K562 (cell line): ENCODE measurements around the gene TEX22. TPM values are rescaled to one million over a fixed set of nuclear protein-coding genes. Genes with fewer than 3 reads are reported as not detected.
"Not testable (repeated sequence)": the region's sequence is repeated elsewhere in the genome, so short reads cannot be mapped to it uniquely, and the experiment has no call there.

Experiments used
- ATAC-seq: fragments of 200-7000 bp; cut with Tn5 transposase; 3 replicates; pipeline ENCODE4 v1.9.1; 2020; ENCODE audit warnings: moderate library complexity
- BruUV-seq: library from RNA; stranded (reverse); fragments of 400-500 nt; replicated peaks from 2 replicates; lab custom pipeline; 2021; lab: Mats Ljungman, UMichigan
- CTCF ChIA-PET: fragments of 300-600 bp; formaldehyde crosslinking; extraction: SDS; loops from one replicate; lab custom pipeline; 2021; ENCODE audit warnings: low intra/inter-chr PET ratio; lab: Yijun Ruan, JAX
- POLR2A ChIA-PET: fragments of 300-600, 350-650 bp; sonication (Branson Sonifier 250); formaldehyde crosslinking; extraction: SDS; loops from one replicate; lab custom pipeline; 2021; ENCODE audit warnings: antibody characterized with exemption, inconsistent platforms; lab: Yijun Ruan, JAX
- DNase-seq, 4 experiments: peaks; one replicate each; pipeline versions ENCODE4 v3.0.0 to v3.0.0-alpha.2; 2011 to 2018; ENCODE audit warnings: low spot score in 3 of 4, mixed read lengths in 3 of 4; ENCODE audit errors: extremely low read depth in 1 of 4
- FAIRE-seq: peaks from 2 replicates; lab custom pipeline; 2011; peaks lifted over from hg19 to GRCh38; lab: Jason Lieb, UNC
- H2AFZ ChIP-seq: 2 replicates; pipeline ENCODE4 v1.6.0; 2011; ENCODE audit warnings: low read depth, low read length, control low read depth, inconsistent platforms
- H3K27ac ChIP-seq: fragments of 200-600 bp; 3 replicates; pipeline ENCODE4 v1.8.0; 2011; ENCODE audit warnings: low read depth, mild to moderate bottlenecking, control low read depth, inconsistent platforms, low read length, moderate library complexity, mixed read lengths; ENCODE audit errors: extremely low read depth
- H3K27me3 ChIP-seq, 2 experiments: fragments of 300-600 bp in 1 of 2; 2 replicates in 1 of 2; 3 replicates in 1 of 2; pipeline versions ENCODE4 v1.6.0 to v1.8.0; 2011; ENCODE audit warnings: inconsistent platforms in 2 of 2, low read length in 2 of 2, mild to moderate bottlenecking in 1 of 2, mixed read lengths in 1 of 2, moderate library complexity in 1 of 2; ENCODE audit not compliant: control insufficient read depth in 2 of 2, insufficient read depth in 2 of 2
- H3K36me3 ChIP-seq: fragments of 300-600 bp; 3 replicates; pipeline ENCODE4 v1.8.0; 2011; ENCODE audit warnings: mild to moderate bottlenecking, low read length, inconsistent platforms; ENCODE audit not compliant: control insufficient read depth, insufficient read depth
- H3K4me1 ChIP-seq, 2 experiments: fragments of 200-600 bp in 1 of 2; replicated peaks in 1 of 2; 2 replicates in 1 of 2; 3 replicates in 1 of 2; pipeline versions ENCODE4 v1.5.1 to v1.8.0; 2011; ENCODE audit warnings: inconsistent platforms in 2 of 2, low read length in 2 of 2, mild to moderate bottlenecking in 1 of 2, mixed read lengths in 1 of 2, moderate library complexity in 1 of 2; ENCODE audit not compliant: control insufficient read depth in 2 of 2, insufficient read depth in 2 of 2
- H3K4me2 ChIP-seq: 2 replicates; pipeline ENCODE4 v1.6.1; 2011; ENCODE audit warnings: low read length, control low read depth, inconsistent platforms, mixed read lengths; ENCODE audit not compliant: insufficient read depth
- H3K4me3 ChIP-seq: fragments of 200-600 bp; sonication (generic), shearing (Covaris generic); 2 replicates; pipeline ENCODE4 v1.5.1; 2016; ENCODE audit warnings: control low read depth, inconsistent platforms
- H3K79me2 ChIP-seq: fragments of 200-600 bp; 3 replicates; pipeline ENCODE4 v1.8.0; 2011; ENCODE audit warnings: low read length, inconsistent platforms; ENCODE audit not compliant: control insufficient read depth, insufficient read depth
- H3K9ac ChIP-seq, 2 experiments: 2 replicates each; pipeline versions ENCODE4 v1.6.0 to v1.6.1; 2011; ENCODE audit warnings: low read depth in 2 of 2, low read length in 2 of 2, control low read depth in 1 of 2, inconsistent platforms in 1 of 2, mild to moderate bottlenecking in 1 of 2, mixed read lengths in 1 of 2; ENCODE audit not compliant: insufficient read depth in 1 of 2
- H3K9me1 ChIP-seq: one replicate; pipeline ENCODE4 v1.6.0; 2011; ENCODE audit warnings: inconsistent platforms, mild to moderate bottlenecking, low read length, moderate library complexity; ENCODE audit not compliant: control insufficient read depth, insufficient read depth
- H3K9me3 ChIP-seq: replicated peaks from 2 replicates; pipeline ENCODE4 v1.5.1; 2011; ENCODE audit warnings: low read depth, low read length, inconsistent platforms; ENCODE audit not compliant: control insufficient read depth, insufficient read depth
- H4K20me1 ChIP-seq: replicated peaks from 2 replicates; pipeline ENCODE4 v1.6.1; 2011; ENCODE audit warnings: low read length, inconsistent platforms, mixed read lengths; ENCODE audit not compliant: control insufficient read depth, insufficient read depth
- CREB1 ChIP-seq, 2 experiments: sonication (generic) in 1 of 2; formaldehyde crosslinking in 1 of 2; IDR thresholded peaks; 2 replicates each; pipeline versions ENCODE4 v1.6.1 to v1.8.0; 2012 to 2022; ENCODE audit warnings: inconsistent platforms in 1 of 2, mild to moderate bottlenecking in 1 of 2, missing genetic modification reagents in 1 of 2, moderate library complexity in 1 of 2
- DIDO1 ChIP-seq: fragments of 450-650 bp; IDR thresholded peaks from 2 replicates; pipeline ENCODE4 v1.6.1; 2016; ENCODE audit warnings: low read depth, missing biosample characterization, missing genetic modification characterization
- GATAD2A ChIP-seq: fragments of 450-650 bp; IDR thresholded peaks from 2 replicates; pipeline ENCODE4 v1.6.1; 2017
- KHSRP ChIP-seq: fragments of 450-650 bp; IDR thresholded peaks from 2 replicates; pipeline ENCODE4 v1.6.1; 2017
- MYBL2 ChIP-seq, 2 experiments: fragments of 450-650 bp in 1 of 2; sonication (generic) in 1 of 2; formaldehyde crosslinking in 1 of 2; IDR thresholded peaks; 2 replicates each; pipeline versions ENCODE4 v1.6.1 to v1.8.1; 2017 to 2022; ENCODE audit warnings: borderline replicate concordance in 1 of 2, inconsistent platforms in 1 of 2, low read depth in 1 of 2, mild to moderate bottlenecking in 1 of 2, missing genetic modification reagents in 1 of 2, moderate library complexity in 1 of 2
- PCBP2 ChIP-seq: fragments of 200-400 bp; formaldehyde crosslinking; IDR thresholded peaks from 2 replicates; pipeline ENCODE4 v1.6.1; 2018; ENCODE audit warnings: low read length, low read depth, mild to moderate bottlenecking, moderate library complexity; ENCODE audit not compliant: poor library complexity, severe bottlenecking
- PHB2 ChIP-seq: fragments of 450-650 bp; IDR thresholded peaks from 2 replicates; pipeline ENCODE4 v1.6.1; 2017; ENCODE audit warnings: low read depth
- PHF21A ChIP-seq: fragments of 450-650 bp; IDR thresholded peaks from 2 replicates; pipeline ENCODE4 v1.6.1; 2017; ENCODE audit warnings: low read depth, borderline replicate concordance
- RHOXF2B ChIP-seq: fragments of 250-450 bp; sonication (Bioruptor Pico); conservative IDR thresholded peaks from 2 replicates; pipeline ENCODE4 v1.5.1; 2021
- SMAD2 ChIP-seq: fragments of 150-350 bp; IDR thresholded peaks from 2 replicates; pipeline ENCODE4 v1.6.1; 2014; ENCODE audit warnings: low read depth, mild to moderate bottlenecking, low read length
- SOX6 ChIP-seq: fragments of 450-650 bp; IDR thresholded peaks from 2 replicates; pipeline ENCODE4 v1.6.1; 2014; ENCODE audit warnings: mild to moderate bottlenecking
- THRAP3 ChIP-seq: fragments of 450-650 bp; IDR thresholded peaks from 2 replicates; pipeline ENCODE4 v1.6.1; 2016; ENCODE audit warnings: mild to moderate bottlenecking, inconsistent platforms, borderline replicate concordance
- ZBED1 ChIP-seq: IDR thresholded peaks from 2 replicates; pipeline ENCODE4 v1.6.1; 2014
- ZNF143 ChIP-seq: sonication (generic); formaldehyde crosslinking; IDR thresholded peaks from 2 replicates; pipeline ENCODE4 v1.9.0; 2022; ENCODE audit warnings: mild to moderate bottlenecking, missing genetic modification reagents
- ZNF263 ChIP-seq: sonication (generic); formaldehyde crosslinking; IDR thresholded peaks from 2 replicates; pipeline ENCODE4 v1.8.0; 2022; ENCODE audit warnings: mild to moderate bottlenecking, missing genetic modification reagents, borderline replicate concordance
- ZNF311 ChIP-seq: fragments of 250-450 bp; sonication (Bioruptor Pico); IDR thresholded peaks from 2 replicates; pipeline ENCODE4 v1.4.0; 2020; ENCODE audit warnings: mild to moderate bottlenecking, moderate library complexity
- WGBS: fragments of 100-300 bp; shearing (Covaris generic); methylation state at CpG from one replicate; pipeline ENCODE4 v1.1.6; 2016; ENCODE audit warnings: low coverage, mixed read lengths; ENCODE audit not compliant: insufficient coverage; ENCODE audit errors: missing lambda C conversion rate; 5-methylcytosine and 5-hydroxymethylcytosine counted together
- in situ Hi-C: fragments of 300-500 bp; cut with MboI; formaldehyde crosslinking; loops from 4 replicates; pipeline ENCODE4 v1.15.0; 2018; ENCODE audit warnings: inconsistent platforms, mixed read lengths
- intact Hi-C: fragments of 100-400 bp; cut with micrococcal nuclease; formaldehyde crosslinking; loops from 2 replicates; pipeline ENCODE4 v1.14.2; 2022
- polyA plus RNA-seq, 8 experiments: library from polyadenylated mRNA; depleted of rRNA in 4 of 8; stranded (reverse) in 5 of 8; unstranded in 3 of 8; fragments of >200 nt; fragmentation: Nextera tagmentation in 2 of 8; fragmentation: Illumina TruSeq in 1 of 8; extraction: Ambion mirVana in 2 of 8; extraction: Trizol in 1 of 8; gene quantifications; 2 replicates each; pipeline versions ENCODE4 v1.2.1 to v1.2.3, GENCODE V29; 2011 to 2014; ENCODE audit warnings: inconsistent platforms in 1 of 8, missing spikeins in 1 of 8
- total RNA-seq, 7 experiments: library from RNA; depleted of rRNA in 6 of 7; stranded (reverse); fragments of >200 nt in 6 of 7; fragmentation: Illumina TruSeq in 2 of 7; extraction: Trizol in 2 of 7; gene quantifications; 2 replicates each; pipeline versions ENCODE4 v1.2.1 to v1.2.3, GENCODE V29; 2011 to 2021; ENCODE audit warnings: low replicate concordance in 1 of 7

TEX22 gene
- total and polyA plus RNA-seq, 9 of the 15 experiments (the other 6 are each of a cell fraction or from before 2014, with no cell fraction given) = 0.04 to 1.7 (median 0.23) TPM; not detected in 2

DNA sequence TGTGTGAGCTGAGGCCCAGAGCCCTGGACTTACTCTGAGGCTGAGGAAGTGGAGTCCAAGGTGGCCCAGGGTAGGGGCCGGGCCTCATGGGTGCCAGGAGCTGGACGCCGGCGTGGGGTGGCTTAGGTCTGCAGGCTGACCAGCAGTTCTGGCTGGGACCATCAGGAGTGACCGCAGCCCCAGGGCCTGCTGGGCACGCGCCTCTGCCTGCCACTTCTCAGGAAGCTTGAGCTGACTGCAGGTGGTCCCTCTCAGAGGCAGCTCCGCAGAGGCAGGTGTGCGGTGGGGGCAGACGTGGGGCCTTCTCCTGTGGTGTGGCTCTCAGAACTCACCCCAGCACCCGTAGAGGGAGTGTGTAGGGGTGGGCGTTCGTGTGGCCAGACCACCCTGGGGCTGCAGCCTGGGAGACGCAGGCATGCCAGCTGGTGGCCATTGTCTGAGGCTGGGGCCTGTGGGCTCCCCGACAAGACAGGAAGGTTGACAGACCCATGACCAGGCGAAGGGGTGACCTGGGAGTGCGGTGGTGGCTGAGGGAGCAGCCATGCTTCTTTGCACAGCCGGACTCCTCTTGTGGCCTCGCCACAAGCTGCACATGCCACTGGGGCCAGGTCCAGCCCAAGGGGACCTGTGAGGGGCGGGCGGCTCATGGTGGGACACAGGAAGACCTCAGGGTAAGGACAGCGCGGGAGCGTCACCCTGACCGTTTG lies 40.0 kb upstream of the TEX22 start (continued):
- no peak for TF ChIP-seq RHOXF2B (CRISPR knock-in tag)
- TF ChIP-seq MYBL2 (IDR thresholded peaks at IDR 0.05; ENCODE audit: low read depth) = no peak
- no peak for TF ChIP-seq MYBL2 (CRISPR knock-in tag; IDR thresholded peaks at IDR 0.05; ENCODE audit: borderline replicate concordance)
- no peak for TF ChIP-seq KHSRP
- TF ChIP-seq ZNF311 (CRISPR knock-in tag) = no peak
- no peak for TF ChIP-seq PCBP2
- TF ChIP-seq PHF21A = no peak

DNA sequence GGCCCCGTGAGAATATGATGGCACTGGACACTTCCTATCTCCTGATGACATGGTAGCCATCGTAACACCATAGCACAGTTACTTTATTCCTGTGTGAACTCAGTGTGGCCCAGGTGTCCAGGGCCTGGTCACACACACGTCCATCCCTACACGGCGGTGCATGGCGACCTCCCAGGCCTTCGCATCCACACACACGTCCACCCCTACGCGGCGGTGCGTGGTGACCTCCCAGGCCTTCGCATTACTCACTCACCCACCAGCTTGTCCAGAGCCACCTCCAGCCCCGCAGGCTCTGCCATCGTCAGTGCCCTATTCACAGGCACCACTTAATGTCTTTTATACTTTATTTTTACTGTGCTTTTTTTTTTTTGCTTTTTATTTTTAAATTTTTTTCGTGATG lies 39.4 kb upstream of the TEX22 start:
- FAIRE-seq = no peak

DNA sequence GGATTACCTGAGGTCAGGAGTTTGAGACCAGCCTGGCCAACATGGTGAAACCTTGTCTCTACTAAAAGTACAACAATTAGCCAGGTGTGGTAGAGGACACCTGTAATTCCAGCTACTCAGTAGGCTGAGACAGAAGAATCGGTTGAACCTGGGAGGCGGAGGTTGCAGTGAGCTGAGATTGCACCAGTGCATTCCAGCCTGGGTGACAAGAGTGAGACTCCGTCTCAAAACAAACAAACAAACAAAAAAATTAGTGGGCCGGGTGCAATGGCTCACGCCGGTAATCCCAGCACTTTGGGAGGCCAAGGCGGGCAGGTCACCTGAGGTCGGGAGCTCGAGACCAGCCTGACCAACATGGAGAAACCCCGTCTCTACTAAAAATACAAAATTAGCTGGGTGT lies 36.9 kb upstream of the TEX22 start:
- H4K20me1 ChIP-seq, H3K4me3 ChIP-seq, DNase-seq, in situ Hi-C loops, intact Hi-C loops, H3K9ac ChIP-seq, H3K4me2 ChIP-seq, H3K9me1 ChIP-seq, H3K9me3 ChIP-seq, H3K27ac ChIP-seq, H3K36me3 ChIP-seq, FAIRE-seq, CTCF ChIA-PET, H2AFZ ChIP-seq, H3K27me3 ChIP-seq, BruUV-seq, ATAC-seq, H3K79me2 ChIP-seq: not testable (repeated sequence)
- 89% methylated on average over 5 of the region's 10 CpGs for WGBS
- H3K4me1 ChIP-seq = peaks cover 0 to 21% of the 10 kb centered on the region in 2 experiments; a peak in 2 of 5 replicates
- POLR2A ChIA-PET = interaction anchor here (2.2 kb wide), 1 partner anchor 9 kb away, joined by 5 read pairs; no protein-coding TSS in a partner anchor

More for the DNA sequence above, 39.4 kb upstream of the TEX22 start:
- H3K36me3 ChIP-seq = no peaks in the 10 kb centered on the region
- no peak overlapping the region for H3K9ac ChIP-seq
- H3K9me3 ChIP-seq = no peaks in the 10 kb centered on the region
- BruUV-seq = no TSS peak
- peaks cover 0 to 7% of the 10 kb centered on the region in 2 experiments; a peak in 2 of 5 replicates for H3K4me1 ChIP-seq
- DNase-seq = no peak
- no peaks in the 10 kb centered on the region for H4K20me1 ChIP-seq
- TF ChIP-seq SOX6 (no peak), PHB2 (no peak), CREB1 (IDR thresholded peaks at IDR 0.05) (no peak), CREB1 (CRISPR knock-in tag; IDR thresholded peaks at IDR 0.05) (no peak), THRAP3 (no peak), ZNF263 (CRISPR knock-in tag) (no peak), ZBED1 (no peak), GATAD2A (no peak), DIDO1 (tag) (no peak), SMAD2 (no peak), ZNF143 (CRISPR knock-in tag) (no peak)
- intact Hi-C loops (no loop called here), in situ Hi-C loops (loop anchor here (10.0 kb wide), 1 partner anchor 264 kb away; no protein-coding TSS in a partner anchor)
- H3K27ac ChIP-seq = no peak overlapping the region
- ATAC-seq = no peak
- CTCF ChIA-PET = no interaction called here
- H3K9me1 ChIP-seq = no peaks in the 10 kb centered on the region
- H2AFZ ChIP-seq = no peak overlapping the region
- no peak overlapping the region for H3K4me2 ChIP-seq
- POLR2A ChIA-PET = interaction anchor here (0.6 kb wide), 1 partner anchor 1508 kb away, joined by 3 read pairs; no protein-coding TSS in a partner anchor
- no peaks in the 10 kb centered on the region for H3K79me2 ChIP-seq
- WGBS = 82% methylated on average over 7 of the region's 16 CpGs
- H3K27me3 ChIP-seq = no peaks in the 10 kb centered on the region
- H3K4me3 ChIP-seq = no peak overlapping the region
